MM.1S (cell line): ENCODE results near the gene SOBP.

ENCODE experiments used
- DNase-seq: peaks from one replicate; pipeline ENCODE4 v3.0.0-alpha.2; 2015
- H2AFZ ChIP-seq: fragments of 300-600 bp; sonication (generic); 2 replicates; pipeline ENCODE4 v1.6.0; 2016; ENCODE audit warnings: antibody characterized with exemption, low read length
- H3F3A ChIP-seq: fragments of 300-600 bp; sonication (generic); 2 replicates; pipeline ENCODE4 v1.6.1; 2016; ENCODE audit warnings: mild to moderate bottlenecking, antibody characterized with exemption, low read length, moderate library complexity, mixed read lengths; ENCODE audit not compliant: insufficient read depth
- H3K27ac ChIP-seq: fragments of 300-600 bp; sonication (generic); 2 replicates; pipeline ENCODE4 v1.5.1; 2016; ENCODE audit warnings: mild to moderate bottlenecking, low read length
- H3K27me3 ChIP-seq: fragments of 300-600 bp; sonication (generic); replicated peaks from 2 replicates; pipeline ENCODE4 v1.6.0; 2016; ENCODE audit warnings: low read length; ENCODE audit not compliant: insufficient read depth
- H3K36me3 ChIP-seq: fragments of 300-600 bp; sonication (generic); replicated peaks from 2 replicates; pipeline ENCODE4 v1.6.1; 2016; ENCODE audit warnings: mild to moderate bottlenecking, low read length, mixed read lengths; ENCODE audit not compliant: insufficient read depth
- H3K4me1 ChIP-seq: fragments of 300-600 bp; sonication (generic); 2 replicates; pipeline ENCODE4 v1.6.1; 2016; ENCODE audit warnings: low read length, mixed read lengths
- H3K4me2 ChIP-seq: fragments of 300-600 bp; sonication (generic); 2 replicates; pipeline ENCODE4 v1.6.0; 2016; ENCODE audit warnings: low read depth, low read length
- H3K4me3 ChIP-seq: fragments of 300-600 bp; sonication (generic); 2 replicates; pipeline ENCODE4 v1.5.1; 2016; ENCODE audit warnings: low read length, mixed read lengths
- H3K79me2 ChIP-seq: fragments of 300-600 bp; sonication (generic); 2 replicates; pipeline ENCODE4 v1.6.1; 2016; ENCODE audit warnings: mixed run types, low read length, mixed read lengths
- H3K9ac ChIP-seq: fragments of 300-600 bp; sonication (generic); 2 replicates; pipeline ENCODE4 v1.6.1; 2016; ENCODE audit warnings: low read length, mixed read lengths
- H3K9me2 ChIP-seq: fragments of 300-600 bp; sonication (generic); replicated peaks from 2 replicates; pipeline ENCODE4 v1.6.1; 2016; ENCODE audit warnings: mild to moderate bottlenecking, low read length, mixed read lengths; ENCODE audit not compliant: insufficient read depth
- H3K9me3 ChIP-seq: fragments of 300-600 bp; sonication (generic); replicated peaks from 2 replicates; pipeline ENCODE4 v1.6.1; 2016; ENCODE audit warnings: mild to moderate bottlenecking, low read length, mixed read lengths; ENCODE audit not compliant: insufficient read depth
- H4K20me1 ChIP-seq: fragments of 300-600 bp; sonication (generic); 2 replicates; pipeline ENCODE4 v1.6.1; 2016; ENCODE audit warnings: mild to moderate bottlenecking, low read length, moderate library complexity, mixed read lengths; ENCODE audit not compliant: insufficient read depth
- CTCF ChIP-seq: fragments of 300-600 bp; sonication (generic); IDR thresholded peaks from 2 replicates; pipeline ENCODE4 v1.5.1; 2016; ENCODE audit warnings: antibody characterized with exemption, low read length, mixed read lengths
- EZH2 ChIP-seq: fragments of 300-600 bp; sonication (generic); optimal IDR thresholded peaks from 2 replicates; pipeline ENCODE3; 2017; ENCODE audit warnings: low read depth, mild to moderate bottlenecking, antibody characterized with exemption, low read length, mixed read lengths
- EZH2phosphoT487 ChIP-seq: fragments of 300-600 bp; sonication (generic); IDR thresholded peaks from 2 replicates; pipeline ENCODE4 v1.6.1; 2018; ENCODE audit warnings: antibody characterized with exemption, low read length

The SOBP gene

GRCh38 chr6:107646176-107646575 is 156.3 kb downstream of the SOBP start:
- no peak for DNase-seq
- H3K4me1 ChIP-seq: 0 out of 2 replicates have a peak, but pooled peaks cover 5% of the 10 kb centered on the region
- H3K4me2 ChIP-seq: no peak overlapping the region

GRCh38 chr6:107646776-107647438 is 157.0 kb downstream of the SOBP start:
- H3K27ac ChIP-seq: no peak overlapping the region
- DNase-seq: no peak
- 0 out of 2 replicates have a peak, but pooled peaks cover 6% of the 10 kb centered on the region for H3K4me1 ChIP-seq
- H3F3A ChIP-seq: no peaks in the 10 kb centered on the region
- H3K27me3 ChIP-seq: no peaks in the 10 kb centered on the region
- no peak overlapping the region for H3K4me3 ChIP-seq
- H4K20me1 ChIP-seq: no peaks in the 10 kb centered on the region
- TF ChIP-seq EZH2phosphoT487 (no peak), CTCF (no peak)
- H3K9me2 ChIP-seq: no peaks in the 10 kb centered on the region
- H3K9me3 ChIP-seq: no peaks in the 10 kb centered on the region
- no peak overlapping the region for H2AFZ ChIP-seq
- H3K36me3 ChIP-seq: no peaks in the 10 kb centered on the region
- H3K9ac ChIP-seq: no peak overlapping the region
- no peaks in the 10 kb centered on the region for H3K79me2 ChIP-seq
- H3K4me2 ChIP-seq: no peak overlapping the region

More at GRCh38 chr6:107646176-107646575, 156.3 kb downstream of the SOBP start:
- TF ChIP-seq EZH2phosphoT487: no peak
- no peak for TF ChIP-seq CTCF
- TF ChIP-seq EZH2: no peak
- Histone ChIP-seq H3K27me3 (no peaks in the 10 kb centered on the region), H3F3A (no peaks in the 10 kb centered on the region), H3K36me3 (no peaks in the 10 kb centered on the region), H3K27ac (no peak overlapping the region), H3K4me3 (no peak overlapping the region), H3K9me2 (no peaks in the 10 kb centered on the region), H3K9ac (no peak overlapping the region), H4K20me1 (no peaks in the 10 kb centered on the region), H2AFZ (no peak overlapping the region), H3K79me2 (no peaks in the 10 kb centered on the region), H3K9me3 (no peaks in the 10 kb centered on the region)

- no peaks in the 10 kb centered on the region for H3K36me3 ChIP-seq
These were observed 157.6 kb downstream of the SOBP start for GRCh38 chr6:107647439-107647948.

GRCh38 chr6:107648983-107649382 is 159.1 kb downstream of the SOBP start:
- H2AFZ ChIP-seq: no peak overlapping the region
- TF ChIP-seq EZH2 (no peak), EZH2phosphoT487 (no peak), CTCF (no peak)
- no peaks in the 10 kb centered on the region for H3F3A ChIP-seq
- no peaks in the 10 kb centered on the region for H3K9me3 ChIP-seq
- H3K27ac ChIP-seq: no peak overlapping the region
- no peak for DNase-seq
- no peaks in the 10 kb centered on the region for H3K79me2 ChIP-seq
- no peaks in the 10 kb centered on the region for H3K36me3 ChIP-seq
- no peaks in the 10 kb centered on the region for H3K9me2 ChIP-seq
- H4K20me1 ChIP-seq: no peaks in the 10 kb centered on the region
- no peak overlapping the region for H3K4me3 ChIP-seq
- H3K9ac ChIP-seq: no peak overlapping the region
- H3K4me1 ChIP-seq: peaks cover 7% of the 10 kb centered on the region
- no peaks in the 10 kb centered on the region for H3K27me3 ChIP-seq
- no peak overlapping the region for H3K4me2 ChIP-seq

More at GRCh38 chr6:107647439-107647948, 157.6 kb downstream of the SOBP start:
- no peaks in the 10 kb centered on the region for H3K9me3 ChIP-seq
- no peak overlapping the region for H3K9ac ChIP-seq
- no peak for DNase-seq
- no peaks in the 10 kb centered on the region for H3K27me3 ChIP-seq
- no peaks in the 10 kb centered on the region for H3K9me2 ChIP-seq
- no peaks in the 10 kb centered on the region for H3K79me2 ChIP-seq
- H3K4me2 ChIP-seq: no peak overlapping the region
- H3K4me3 ChIP-seq: no peak overlapping the region
- no peak overlapping the region for H3K27ac ChIP-seq
- no peaks in the 10 kb centered on the region for H3F3A ChIP-seq
- no peak for TF ChIP-seq EZH2
- H2AFZ ChIP-seq: no peak overlapping the region
- peaks cover 10% of the 10 kb centered on the region for H3K4me1 ChIP-seq
- no peaks in the 10 kb centered on the region for H4K20me1 ChIP-seq
